ENCODE measurements around the gene TMEM245.
"Not testable (repeated sequence)": the region's sequence is repeated elsewhere in the genome, so short reads cannot be mapped to it uniquely, and the experiment has no call there.

The TMEM245 gene

GRCh38 chr9:109132567-109133021, 12.8 kb upstream of the TMEM245 start:
- no peak for DNase-seq

GRCh38 chr9:109129470-109130197, 9.9 kb upstream of the TMEM245 start:
- no peak for DNase-seq

- not testable (repeated sequence) for DNase-seq
Observed at GRCh38 chr9:109126671-109127070, 6.9 kb upstream of the TMEM245 start.

- no peak for DNase-seq
Observed at GRCh38 chr9:109124121-109124520, 4.4 kb upstream of the TMEM245 start.

- no peak for DNase-seq
Observed at GRCh38 chr9:109122726-109123621, 3.2 kb upstream of the TMEM245 start.

- no peak for DNase-seq
Observed at GRCh38 chr9:109121232-109121796, 1.6 kb upstream of the TMEM245 start.

- DNase-seq: no peak
Observed at GRCh38 chr9:109120204-109120789, 550 bp upstream of the TMEM245 start.

GRCh38 chr9:109118808-109119438, 824 bp downstream of the TMEM245 start:
- peak in 1 of 2 experiments; percentile 56 for DNase-seq

GRCh38 chr9:109117856-109118807, 1.6 kb downstream of the TMEM245 start:
- DNase-seq: no peak

GRCh38 chr9:109115931-109116526, 3.7 kb downstream of the TMEM245 start:
- no peak for DNase-seq

- no peak for DNase-seq
Observed at GRCh38 chr9:109114670-109115069, 5.1 kb downstream of the TMEM245 start.

GRCh38 chr9:109113892-109114609, 5.7 kb downstream of the TMEM245 start:
- DNase-seq: no peak

- no peak for DNase-seq
Observed at GRCh38 chr9:109113254-109113653, 6.5 kb downstream of the TMEM245 start.

GRCh38 chr9:109110329-109111021, 9.3 kb downstream of the TMEM245 start:
- no peak for DNase-seq

- no peak for DNase-seq
Observed at GRCh38 chr9:109109967-109110328, 9.8 kb downstream of the TMEM245 start.

- no peak for DNase-seq
Observed at GRCh38 chr9:109108318-109108717, 11.4 kb downstream of the TMEM245 start.

GRCh38 chr9:109107402-109108240, 12.1 kb downstream of the TMEM245 start:
- DNase-seq: no peak

- no peak for DNase-seq
Observed at GRCh38 chr9:109101810-109102209, 17.9 kb downstream of the TMEM245 start.

- no peak for DNase-seq
Observed at GRCh38 chr9:109101202-109101595, 18.5 kb downstream of the TMEM245 start.

Data from NCI-H524 (cell line).